Cardiac fibroblast (primary cell): Measurements from ENCODE around the gene IQCF6.
"Not testable (repeated sequence)": the region's sequence is repeated elsewhere in the genome, so short reads cannot be mapped to it uniquely, and the experiment has no call there.

Experiments used
- DNase-seq, 2 donors: peaks; one replicate each; pipeline versions ENCODE4 v3.0.0 to v3.0.0-alpha.2; 2010; ENCODE audit warnings: low read depth in 2 of 2
- H3K4me3 ChIP-seq, 2 donors: replicated peaks in 1 of 2; 1 replicate in 1 of 2; 2 replicates in 1 of 2; pipeline ENCODE4 v1.5.1; 2011; ENCODE audit warnings: low read depth in 2 of 2, low read length in 2 of 2, mild to moderate bottlenecking in 2 of 2, moderate library complexity in 1 of 2
- TF ChIP-seq, protein P1 (sequence below): IDR thresholded peaks from one replicate; pipeline ENCODE4 v1.5.1; 2011; ENCODE audit warnings: low read depth, mild to moderate bottlenecking, low read length, inconsistent platforms

Gene IQCF6

DNA sequence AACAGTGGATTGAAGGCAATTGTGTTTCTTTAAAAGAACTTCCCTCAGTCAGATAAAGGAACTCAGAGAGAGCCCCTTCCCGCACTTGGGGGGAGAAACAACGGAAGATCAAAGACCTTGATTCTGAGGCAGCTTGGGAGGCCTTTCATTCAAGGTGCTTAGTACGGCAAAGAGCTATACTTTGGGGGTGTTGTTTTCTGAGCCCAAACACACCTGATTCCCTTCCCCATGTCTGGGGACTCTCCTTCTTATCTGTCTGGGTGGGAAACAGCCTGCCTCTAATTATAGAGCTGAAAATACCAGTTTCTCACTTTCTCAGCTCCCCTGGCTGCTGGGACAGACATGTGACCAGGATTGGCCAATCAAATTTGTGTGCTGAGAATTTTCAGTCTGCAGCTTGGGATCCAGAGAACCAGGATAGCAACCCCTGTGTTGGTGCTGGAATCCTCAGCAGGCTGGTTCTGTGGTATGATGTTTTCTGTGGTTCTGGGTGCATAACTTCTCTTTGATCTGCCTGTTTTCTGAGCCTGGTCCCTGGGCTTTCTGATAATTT, 19.4 kb upstream of the IQCF6 start:
- no peak for DNase-seq
- TF ChIP-seq, protein P1, sequence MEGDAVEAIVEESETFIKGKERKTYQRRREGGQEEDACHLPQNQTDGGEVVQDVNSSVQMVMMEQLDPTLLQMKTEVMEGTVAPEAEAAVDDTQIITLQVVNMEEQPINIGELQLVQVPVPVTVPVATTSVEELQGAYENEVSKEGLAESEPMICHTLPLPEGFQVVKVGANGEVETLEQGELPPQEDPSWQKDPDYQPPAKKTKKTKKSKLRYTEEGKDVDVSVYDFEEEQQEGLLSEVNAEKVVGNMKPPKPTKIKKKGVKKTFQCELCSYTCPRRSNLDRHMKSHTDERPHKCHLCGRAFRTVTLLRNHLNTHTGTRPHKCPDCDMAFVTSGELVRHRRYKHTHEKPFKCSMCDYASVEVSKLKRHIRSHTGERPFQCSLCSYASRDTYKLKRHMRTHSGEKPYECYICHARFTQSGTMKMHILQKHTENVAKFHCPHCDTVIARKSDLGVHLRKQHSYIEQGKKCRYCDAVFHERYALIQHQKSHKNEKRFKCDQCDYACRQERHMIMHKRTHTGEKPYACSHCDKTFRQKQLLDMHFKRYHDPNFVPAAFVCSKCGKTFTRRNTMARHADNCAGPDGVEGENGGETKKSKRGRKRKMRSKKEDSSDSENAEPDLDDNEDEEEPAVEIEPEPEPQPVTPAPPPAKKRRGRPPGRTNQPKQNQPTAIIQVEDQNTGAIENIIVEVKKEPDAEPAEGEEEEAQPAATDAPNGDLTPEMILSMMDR = no peak
- H3K4me3 ChIP-seq = no peak overlapping the region

DNA sequence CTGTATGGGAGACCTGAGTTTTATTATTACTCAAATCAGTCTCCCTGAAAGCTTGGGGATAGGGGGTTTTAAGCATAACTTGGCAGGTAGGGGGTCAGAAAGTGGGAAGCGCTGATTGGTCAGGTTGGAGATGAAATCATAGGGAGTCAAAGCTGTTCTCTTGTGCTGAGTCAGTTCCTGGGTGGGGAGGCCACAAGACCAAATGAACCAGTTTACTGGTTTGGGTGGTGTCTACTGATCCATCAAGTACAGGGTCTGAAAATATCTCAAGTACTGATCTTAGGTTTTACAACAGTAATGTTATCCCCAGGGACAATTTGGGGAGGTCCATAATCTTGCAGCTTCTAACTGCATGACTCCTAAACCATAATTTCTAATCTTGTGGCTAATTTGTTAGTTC, 17.8 kb upstream of the IQCF6 start:
- TF ChIP-seq, protein P1 = no peak
- peak in 1 of 2 donors; percentile 5 for DNase-seq
- no peak overlapping the region for H3K4me3 ChIP-seq

DNA sequence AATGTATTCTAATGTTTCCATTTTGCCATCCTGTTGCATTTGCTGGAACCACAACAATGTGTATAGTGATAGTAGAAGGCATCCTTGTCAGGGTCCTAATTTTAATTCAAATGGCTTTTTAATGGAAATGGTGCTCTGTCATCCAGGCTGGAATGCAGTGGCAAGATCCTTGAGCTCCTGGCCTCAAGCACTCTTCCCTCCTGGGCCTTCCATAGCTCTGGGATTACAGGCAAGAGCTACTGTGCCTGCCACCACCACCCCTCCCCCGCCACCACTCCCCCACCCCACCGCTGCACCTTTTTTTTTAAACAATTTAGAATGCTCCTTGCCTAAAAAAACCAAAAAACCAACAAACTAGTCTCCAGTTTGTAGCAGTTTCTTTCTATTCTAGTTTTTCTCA, 15.2 kb upstream of the IQCF6 start:
- TF ChIP-seq, protein P1 = no peak
- H3K4me3 ChIP-seq = no peak overlapping the region
- DNase-seq = no peak

DNA sequence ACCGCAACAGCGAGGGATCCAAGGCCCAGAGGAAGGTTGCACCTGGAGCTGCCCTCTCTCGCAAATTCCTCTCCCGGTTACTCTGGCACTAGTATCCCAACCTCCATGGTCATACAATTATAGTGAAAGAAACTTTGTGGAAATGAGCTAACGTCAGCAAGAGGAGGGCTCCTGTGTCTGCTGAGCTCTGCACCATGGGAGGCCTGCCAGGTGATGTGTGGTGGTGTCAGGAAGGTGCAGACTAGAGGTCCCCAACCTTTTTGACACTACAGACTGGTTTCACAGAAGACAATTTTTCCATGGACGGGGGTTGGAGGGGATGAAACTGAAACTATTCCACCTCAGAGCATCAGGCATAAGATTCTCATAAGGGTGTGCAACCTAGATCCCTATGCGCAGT, 13.2 kb upstream of the IQCF6 start:
- TF ChIP-seq, protein P1 = no peak
- no peak for DNase-seq

DNA sequence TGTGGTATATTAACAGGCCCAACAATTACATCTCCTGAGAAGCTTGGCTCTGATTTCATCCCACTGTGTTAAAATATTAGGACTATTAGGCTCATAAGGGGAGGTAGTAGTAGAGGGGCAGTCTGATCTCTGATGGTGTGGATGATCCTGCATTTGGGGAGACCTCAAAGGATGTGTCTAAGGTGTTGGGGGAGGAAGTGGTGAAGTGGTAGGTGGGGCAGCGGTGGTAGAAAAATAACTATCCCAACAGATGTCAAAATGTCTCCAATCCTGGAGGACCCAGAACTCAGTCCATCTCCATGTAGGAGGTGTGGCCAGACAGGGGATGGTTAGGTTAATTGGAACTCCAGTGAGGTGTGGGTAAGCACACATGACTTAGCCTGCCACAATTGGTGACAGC, 10.4 kb upstream of the IQCF6 start:
- H3K4me3 ChIP-seq = no peak overlapping the region
- TF ChIP-seq, protein P1 = no peak
- DNase-seq = no peak

More for the DNA sequence above, 13.2 kb upstream of the IQCF6 start:
- H3K4me3 ChIP-seq = no peak overlapping the region

DNA sequence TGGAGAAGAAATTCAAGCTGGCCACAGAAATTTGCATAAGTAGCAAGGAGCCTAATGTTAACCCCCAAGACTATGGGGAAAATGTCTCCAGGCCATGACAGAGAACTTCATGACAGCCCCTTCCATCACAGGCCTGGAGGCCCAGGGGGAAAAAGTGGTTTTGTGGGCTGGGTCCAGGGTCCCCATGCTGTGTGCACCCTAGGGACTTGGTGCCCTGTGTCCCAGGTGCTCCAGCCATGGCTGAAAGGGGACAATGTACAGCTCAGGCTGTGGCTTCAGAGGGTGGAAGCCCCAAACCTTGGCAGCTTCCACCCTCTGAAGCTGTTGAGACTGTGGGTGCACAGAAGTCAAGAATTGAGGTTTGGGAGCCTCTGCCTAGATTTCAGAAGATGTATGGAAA, 8.5 kb upstream of the IQCF6 start:
- not testable (repeated sequence) for DNase-seq, H3K4me3 ChIP-seq

DNA sequence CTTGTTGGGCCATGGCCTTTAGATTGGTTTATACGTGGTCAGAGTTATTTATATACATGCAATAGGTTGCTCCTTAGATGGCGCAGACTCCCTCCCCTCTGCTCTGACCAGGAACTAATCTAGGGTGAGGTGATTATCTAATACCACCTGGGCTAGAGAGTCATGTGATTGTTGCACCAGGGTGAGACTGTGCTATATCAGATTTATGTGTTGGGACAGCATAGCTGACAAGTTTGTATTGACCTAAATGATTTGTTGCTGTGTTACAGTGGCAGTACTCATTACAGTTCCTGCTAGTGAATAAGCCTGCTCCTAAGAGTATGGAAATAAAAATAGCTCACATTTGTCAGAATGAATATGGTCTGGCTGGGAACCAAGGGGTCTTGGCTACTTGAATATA, 7.2 kb upstream of the IQCF6 start:
- TF ChIP-seq, protein P1 = no peak
- DNase-seq = no peak
- no peak overlapping the region for H3K4me3 ChIP-seq
